Left ventricle myocardium superior (tissue), 1 donor: ENCODE data around the gene TNS1. TPM values are rescaled to one million over a fixed set of nuclear protein-coding genes. Genes with fewer than 3 reads are reported as not detected.

Experiments used
- ATAC-seq: fragments of 200-7000 bp; cut with Tn5 transposase; one replicate; pipeline ENCODE4 v1.9.1; 2020; ENCODE audit warnings: mild to moderate bottlenecking, moderate library complexity
- DNase-seq: peaks from one replicate; pipeline ENCODE4 v3.0.0-alpha.2; 2020
- intact Hi-C: fragments of 100-400 bp; cut with micrococcal nuclease; formaldehyde crosslinking; loops from one replicate; pipeline ENCODE4 v1.11.0; 2022
- total RNA-seq: library from RNA; stranded (reverse); fragmentation: NEBNext Ultra II Directional; extraction: Animal tissue kit (Norgen Biotek cat#: 25700); gene quantifications from one replicate; pipeline ENCODE4 v1.2.1, GENCODE V29; 2021
- donor health status: DM: no; HTN: yes; CAD: no; lungs with severe emphysema.

The TNS1 gene
- total RNA-seq, 1 donor from 2014 or later: 783 TPM

DNA sequence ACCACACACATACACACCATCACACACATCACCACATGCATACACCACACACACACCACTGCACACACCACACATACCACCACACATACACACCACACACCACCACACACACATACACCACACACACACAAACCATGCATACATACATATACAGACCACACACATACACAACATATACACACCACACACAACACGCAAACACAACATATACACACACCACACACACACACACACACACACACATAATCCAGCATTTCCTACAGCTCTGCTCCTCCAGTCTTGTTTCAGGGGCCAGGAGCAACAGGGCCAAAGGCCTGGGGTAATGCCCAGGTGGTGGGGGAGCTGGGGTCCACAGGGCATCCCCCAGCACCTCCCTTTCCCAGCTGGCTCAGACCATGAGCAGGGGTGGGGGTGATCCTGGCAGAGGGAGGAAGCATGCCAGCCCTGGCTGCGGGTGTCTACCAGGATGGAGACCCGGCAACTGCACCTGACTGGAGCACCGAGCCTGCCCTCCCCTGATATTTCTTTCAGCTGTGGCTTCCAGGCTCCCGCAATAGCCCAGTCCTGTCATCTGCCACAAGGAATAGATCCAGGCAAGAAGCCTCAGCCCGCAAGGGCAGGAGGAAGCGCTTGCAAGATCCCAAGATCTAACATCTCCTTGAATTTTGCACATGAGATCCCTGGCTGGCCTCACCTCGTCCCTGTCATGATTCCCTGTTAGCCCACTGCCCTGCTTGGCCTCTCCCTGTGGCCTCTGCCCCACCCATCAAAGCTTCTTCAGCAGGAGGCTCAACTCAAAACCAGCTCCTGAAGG lies 196.9 kb downstream of the TNS1 start:
- ATAC-seq (peak; percentile 3), DNase-seq (no peak)
- intact Hi-C loops: no loop called here

- intact Hi-C loops: loop anchor here (5.0 kb wide), 1 partner anchor 67 kb away; no protein-coding TSS in a partner anchor
- DNase-seq (no peak), ATAC-seq (peak; percentile 35)
These were observed 197.8 kb downstream of the TNS1 start for GRCh38 chr2:217804791-217805667.

- no peak for DNase-seq
- intact Hi-C loops: loop anchor here (5.0 kb wide), 1 partner anchor 68 kb away; no protein-coding TSS in a partner anchor
- peak; percentile 11 for ATAC-seq
These were observed 198.5 kb downstream of the TNS1 start for GRCh38 chr2:217804338-217804737.

- intact Hi-C loops: loop anchor here (5.0 kb wide), 1 partner anchor 69 kb away; no protein-coding TSS in a partner anchor
- DNase-seq (no peak), ATAC-seq (no peak)
These were observed 199.2 kb downstream of the TNS1 start for GRCh38 chr2:217803653-217803960.

DNA sequence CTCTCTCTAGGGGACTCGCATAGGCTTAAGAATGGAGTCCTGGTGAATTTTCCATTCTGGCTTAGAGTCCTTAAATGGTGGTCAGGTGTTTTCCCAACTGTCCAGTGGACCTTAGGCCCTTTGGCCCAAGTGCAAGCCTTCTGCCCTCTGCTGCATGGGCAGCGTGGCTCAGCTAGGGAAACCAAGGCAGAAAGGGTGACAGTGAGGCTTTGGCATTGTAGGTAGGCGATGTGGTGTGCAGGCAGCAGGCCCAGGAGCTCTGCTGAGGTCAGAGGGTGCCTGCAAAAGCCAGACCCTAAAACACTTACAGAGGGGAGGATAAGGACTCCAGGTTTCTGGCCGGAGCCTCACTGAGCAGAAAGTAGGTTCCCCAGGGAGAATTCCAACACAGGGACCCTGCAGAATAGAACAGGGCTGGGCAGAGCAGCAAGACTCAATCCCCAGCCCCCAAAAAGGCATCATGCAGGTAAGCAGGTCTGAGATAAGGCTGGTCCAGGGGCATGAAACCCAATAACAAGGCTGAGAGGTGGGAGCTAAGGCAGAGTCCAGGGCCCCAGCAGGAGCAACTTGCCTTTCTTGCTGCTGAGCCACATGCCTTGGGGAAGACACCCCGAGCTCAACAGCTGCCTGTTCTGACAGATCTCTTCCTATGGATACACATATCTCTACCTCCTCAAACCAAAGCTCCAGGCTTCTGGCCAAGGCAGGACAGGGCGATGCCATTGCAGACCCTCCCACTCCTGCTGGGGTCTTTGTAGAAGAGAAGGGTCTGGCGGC lies 199.7 kb downstream of the TNS1 start:
- intact Hi-C loops: loop anchor here (5.0 kb wide), 1 partner anchor 69 kb away; no protein-coding TSS in a partner anchor
- ATAC-seq (no peak), DNase-seq (no peak)

DNA sequence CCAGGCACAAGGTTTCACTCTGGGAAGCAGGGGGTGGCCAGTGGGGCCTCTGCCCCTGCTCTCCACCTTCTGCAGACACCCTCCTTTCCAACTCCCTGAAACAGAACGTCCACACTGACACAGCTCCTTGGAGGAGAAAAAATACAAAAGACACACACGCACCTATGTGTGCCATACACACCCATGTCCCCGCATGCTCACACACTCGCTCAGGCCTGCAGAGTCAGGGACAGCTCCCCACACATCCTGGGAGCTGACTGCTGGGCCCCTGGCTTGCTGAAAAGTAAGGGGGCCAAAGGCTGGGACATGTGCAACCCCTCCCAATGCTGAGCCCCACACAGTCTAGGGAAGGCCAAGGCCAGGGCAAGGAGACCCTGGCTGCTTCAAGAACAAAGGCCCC lies 200.5 kb downstream of the TNS1 start:
- intact Hi-C loops: loop anchor here (5.0 kb wide), 1 partner anchor 70 kb away; no protein-coding TSS in a partner anchor
- ATAC-seq: no peak
- DNase-seq: no peak

- intact Hi-C loops: loop anchor here (5.0 kb wide), 1 partner anchor 71 kb away; no protein-coding TSS in a partner anchor
- DNase-seq (no peak), ATAC-seq (no peak)
These were observed 201.1 kb downstream of the TNS1 start for GRCh38 chr2:217801711-217802110.

GRCh38 chr2:217801115-217801531 lies 201.7 kb downstream of the TNS1 start:
- intact Hi-C loops: loop anchor here (5.0 kb wide), 1 partner anchor 71 kb away; no protein-coding TSS in a partner anchor
- ATAC-seq (peak; percentile 4), DNase-seq (no peak)

- DNase-seq: no peak
- intact Hi-C loops: loop anchor here (5.0 kb wide), 1 partner anchor 72 kb away; no protein-coding TSS in a partner anchor
- no peak for ATAC-seq
These were observed 202.2 kb downstream of the TNS1 start for GRCh38 chr2:217800433-217801114.

- ATAC-seq (no peak), DNase-seq (no peak)
- intact Hi-C loops: loop anchor here (5.0 kb wide), 1 partner anchor 73 kb away; no protein-coding TSS in a partner anchor
These were observed 203.0 kb downstream of the TNS1 start for GRCh38 chr2:217799563-217800432.

DNA sequence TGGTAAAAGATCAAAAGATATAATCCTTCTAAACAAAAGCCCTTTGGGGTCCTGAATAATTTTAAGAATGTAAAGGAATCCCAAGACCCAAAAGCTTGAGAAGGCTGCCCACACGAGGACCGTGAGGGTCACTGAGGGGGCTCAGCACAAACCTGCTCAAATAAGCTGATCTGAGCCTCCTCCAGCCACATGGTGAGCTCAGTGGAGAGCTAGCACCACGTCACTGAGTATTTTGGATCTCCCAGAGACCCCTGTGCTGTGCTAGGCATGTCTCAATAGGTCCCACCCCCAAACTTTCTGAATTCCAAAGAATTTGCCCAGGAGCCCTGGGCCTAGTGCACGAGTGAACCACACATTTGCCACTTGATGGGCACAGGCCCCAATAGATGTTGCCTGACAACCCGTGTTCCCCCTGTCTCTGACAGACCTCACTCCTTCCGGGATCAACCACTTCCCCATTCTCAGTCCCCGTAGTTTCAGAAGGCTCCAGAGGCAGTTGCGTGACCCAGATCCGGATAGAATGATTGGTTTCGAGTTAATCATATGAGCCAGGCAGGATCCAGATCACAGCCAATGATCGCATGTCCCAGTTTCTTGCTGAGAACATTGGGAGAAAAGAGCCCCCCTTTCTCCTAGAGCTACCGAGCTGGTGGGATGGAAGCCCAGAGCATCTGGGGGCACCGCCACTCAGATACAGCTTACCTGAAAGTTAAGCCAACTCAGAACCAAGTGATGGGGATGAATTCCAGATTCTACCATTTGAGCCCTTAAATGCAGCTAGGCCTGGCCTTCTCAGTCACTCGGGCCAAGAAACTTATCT lies 203.8 kb downstream of the TNS1 start:
- ATAC-seq (peak; percentile 5), DNase-seq (no peak)
- intact Hi-C loops: no loop called here

- ATAC-seq (no peak), DNase-seq (no peak)
- intact Hi-C loops: no loop called here
These were observed 204.6 kb downstream of the TNS1 start for GRCh38 chr2:217798191-217798590.

DNA sequence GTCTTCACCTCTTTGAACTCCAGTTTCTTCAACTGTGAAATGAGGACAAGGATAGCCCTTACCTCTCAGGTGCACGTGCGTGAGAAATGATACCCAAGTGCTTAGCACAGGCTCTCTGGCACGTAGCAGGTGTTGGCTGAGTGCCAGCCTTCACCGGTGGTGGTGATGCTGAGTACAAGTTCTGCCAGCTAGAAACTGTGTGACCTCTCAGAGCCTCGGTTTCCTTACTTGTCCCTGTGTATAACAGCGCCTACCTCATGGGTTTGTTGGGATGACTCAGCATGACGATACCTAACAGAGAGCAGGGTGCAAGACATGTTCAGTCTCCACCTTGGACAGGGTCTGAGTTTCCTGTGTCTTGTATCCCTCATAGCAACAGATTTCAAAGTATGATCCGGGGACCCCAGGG lies 205.1 kb downstream of the TNS1 start:
- intact Hi-C loops: no loop called here
- peak; percentile 32 for ATAC-seq
- DNase-seq: peak; percentile 83

DNA sequence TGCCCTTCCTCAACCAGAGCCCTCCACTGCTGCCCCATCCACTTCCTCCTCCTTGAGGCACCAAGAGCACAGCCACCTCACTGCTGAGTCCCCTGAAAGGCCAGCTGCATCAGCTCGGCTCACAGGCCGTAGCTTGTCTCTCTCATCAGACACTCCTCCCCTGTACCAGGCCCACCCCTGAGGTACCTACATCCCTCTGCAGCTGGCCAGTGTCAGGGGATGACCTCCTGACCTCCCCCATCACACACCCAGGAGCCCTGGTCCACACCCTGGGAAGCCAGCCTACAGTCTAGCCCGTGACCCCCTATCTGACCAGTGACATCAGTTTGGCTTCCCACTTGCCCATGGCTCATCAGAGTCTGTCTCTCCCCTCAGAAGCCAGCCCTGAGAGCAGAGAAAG lies 205.6 kb downstream of the TNS1 start:
- no peak for DNase-seq
- peak; percentile 22 for ATAC-seq
- intact Hi-C loops: no loop called here

GRCh38 chr2:217795706-217796465 lies 206.9 kb downstream of the TNS1 start:
- DNase-seq: no peak
- intact Hi-C loops: no loop called here
- ATAC-seq: no peak

DNA sequence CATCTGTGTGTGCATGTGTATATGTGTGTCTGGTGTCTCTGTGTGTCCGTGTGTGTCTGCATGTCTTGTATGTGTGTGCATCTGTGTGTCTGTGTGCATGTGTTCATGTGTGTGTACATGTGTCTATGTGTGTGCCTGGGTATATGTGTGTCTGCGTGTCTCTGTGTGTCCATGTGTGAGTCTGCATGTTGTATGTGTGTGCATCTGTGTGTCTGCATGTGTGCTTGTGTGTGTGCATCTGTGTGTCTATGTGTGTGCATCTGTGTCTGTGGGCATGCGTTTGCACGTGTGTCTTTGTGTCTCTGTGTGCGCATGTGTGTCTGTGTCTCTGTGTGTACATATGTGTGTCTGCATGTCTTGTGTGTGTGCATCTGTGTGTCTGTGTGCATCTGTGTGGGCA lies 207.7 kb downstream of the TNS1 start:
- intact Hi-C loops: no loop called here
- no peak for ATAC-seq
- no peak for DNase-seq
